ENCODE results near the gene VPS33B. TPM values are rescaled to one million over a fixed set of nuclear protein-coding genes. Genes with fewer than 3 reads are reported as not detected.

The VPS33B gene
- total RNA-seq, 1 experiment from 2014 or later = 16.3 TPM

DNA sequence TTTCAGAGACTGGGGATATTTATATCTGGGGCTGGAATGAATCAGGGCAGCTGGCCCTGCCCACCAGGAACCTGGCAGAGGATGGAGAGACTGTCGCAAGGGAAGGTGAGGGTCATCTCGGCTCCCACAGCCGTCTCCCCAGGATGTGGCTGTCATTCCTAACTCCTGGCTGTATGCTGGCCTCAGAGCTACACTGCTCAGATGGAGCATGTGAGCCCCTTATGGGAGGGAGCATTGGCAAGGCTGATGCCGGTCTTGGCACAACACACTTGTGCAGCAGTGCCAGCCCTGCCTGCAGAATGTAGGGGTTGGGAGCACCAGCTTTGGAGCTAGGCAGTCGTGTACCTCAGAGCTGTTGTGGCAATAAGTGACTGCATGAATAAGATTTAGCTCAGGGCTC is 62.5 kb downstream of the VPS33B start:
- Histone ChIP-seq H3K27ac (ENCODE audit: insufficient read length, low read depth, low read length) (no peak overlapping the region), H2BK20ac (ENCODE audit: low read depth, low read length, poor library complexity, severe bottlenecking) (no peak overlapping the region), H4K91ac (ENCODE audit: insufficient read length, low read depth, low read length) (no peak overlapping the region), H3K79me2 (ENCODE audit: insufficient read depth, low read length) (no peaks in the 10 kb centered on the region), H3K4me2 (ENCODE audit: insufficient read depth, insufficient read length, low read length) (no peak overlapping the region), H2AK5ac (ENCODE audit: insufficient read length, low read length) (no peak overlapping the region), H2BK15ac (ENCODE audit: low read depth, low read length) (no peak overlapping the region), H2BK12ac (ENCODE audit: insufficient read length, low read depth, low read length) (no peak overlapping the region), H3K9me3 (ENCODE audit: control insufficient read depth, low read depth, low read length) (no peaks in the 10 kb centered on the region), H4K5ac (ENCODE audit: insufficient read length, low read depth, low read length) (no peak overlapping the region), H3K79me1 (ENCODE audit: insufficient read depth, low read depth, low read length, poor library complexity, severe bottlenecking) (no peaks in the 10 kb centered on the region), H3K56ac (ENCODE audit: insufficient read length, low read depth, low read length) (no peak overlapping the region), H3K23ac (ENCODE audit: insufficient read length, low read depth, low read length) (no peak overlapping the region), H2BK5ac (ENCODE audit: insufficient read length, low read length) (no peak overlapping the region), H2AFZ (ENCODE audit: low read length) (no peak overlapping the region), H3K14ac (ENCODE audit: insufficient read depth, low read length) (no peak overlapping the region), H3K9ac (ENCODE audit: extremely low read depth, insufficient read length, low read length) (no peak overlapping the region), H3K18ac (ENCODE audit: insufficient read length, low read depth, low read length) (no peak overlapping the region), H3K23me2 (ENCODE audit: insufficient read length, low read depth, low read length, poor library complexity, severe bottlenecking) (peaks cover 15% of the 10 kb centered on the region), H3T11ph (ENCODE audit: low read length) (no peak overlapping the region), H3K4me1 (ENCODE audit: insufficient read depth, low read length) (peaks cover 7% of the 10 kb centered on the region; the same call in 1 of the 2 replicates), H4K8ac (replicated peaks; ENCODE audit: insufficient read length, low read depth, low read length) (no peak overlapping the region), H3K4ac (ENCODE audit: low read depth, low read length) (no peak overlapping the region), H4K20me1 (ENCODE audit: control insufficient read depth, insufficient read depth, insufficient read length) (no peaks in the 10 kb centered on the region), H2BK120ac (ENCODE audit: low read depth, low read length, poor library complexity, severe bottlenecking) (no peak overlapping the region), H3K27me3 (ENCODE audit: insufficient read depth, low read length) (no peaks in the 10 kb centered on the region)
- Mint-ChIP-seq H3K4me3 (peak overlapping the region in 1 of 2 experiments; percentile 42; a peak in 1 of 5 replicates), H3K27me3 (ENCODE audit: low read depth) (no peaks in the 10 kb centered on the region), H3K27ac (peak overlapping the region in 1 of 3 experiments; percentile 70; a peak in 2 of 7 replicates), H3K36me3 (ENCODE audit: insufficient read depth in 1 of 3, low read depth in 3 of 3) (peaks cover 8 to 51% (median 47%) of the 10 kb centered on the region in 3 experiments), H3K9me3 (no peaks in the 10 kb centered on the region), H3K4me1 (peaks cover 15 to 16% of the 10 kb centered on the region in 2 experiments)
- no CpG with 5 or more reads among the region's 5 CpGs for WGBS (ENCODE audit: extremely low coverage, insufficient read length, low lambda C conversion rate)
- DNase-seq = no peak
- TF ChIP-seq, protein P1, sequence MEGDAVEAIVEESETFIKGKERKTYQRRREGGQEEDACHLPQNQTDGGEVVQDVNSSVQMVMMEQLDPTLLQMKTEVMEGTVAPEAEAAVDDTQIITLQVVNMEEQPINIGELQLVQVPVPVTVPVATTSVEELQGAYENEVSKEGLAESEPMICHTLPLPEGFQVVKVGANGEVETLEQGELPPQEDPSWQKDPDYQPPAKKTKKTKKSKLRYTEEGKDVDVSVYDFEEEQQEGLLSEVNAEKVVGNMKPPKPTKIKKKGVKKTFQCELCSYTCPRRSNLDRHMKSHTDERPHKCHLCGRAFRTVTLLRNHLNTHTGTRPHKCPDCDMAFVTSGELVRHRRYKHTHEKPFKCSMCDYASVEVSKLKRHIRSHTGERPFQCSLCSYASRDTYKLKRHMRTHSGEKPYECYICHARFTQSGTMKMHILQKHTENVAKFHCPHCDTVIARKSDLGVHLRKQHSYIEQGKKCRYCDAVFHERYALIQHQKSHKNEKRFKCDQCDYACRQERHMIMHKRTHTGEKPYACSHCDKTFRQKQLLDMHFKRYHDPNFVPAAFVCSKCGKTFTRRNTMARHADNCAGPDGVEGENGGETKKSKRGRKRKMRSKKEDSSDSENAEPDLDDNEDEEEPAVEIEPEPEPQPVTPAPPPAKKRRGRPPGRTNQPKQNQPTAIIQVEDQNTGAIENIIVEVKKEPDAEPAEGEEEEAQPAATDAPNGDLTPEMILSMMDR (conservative IDR thresholded peaks at IDR 0.05) = no peak

All from H9 (cell line).